WTC11 (cell line): ENCODE results near the gene SNX9.

Experiments
- ATF1 ChIP-seq: sonication (generic); formaldehyde crosslinking; IDR thresholded peaks from 2 replicates; pipeline ENCODE4 v1.8.1; 2023; ENCODE audit warnings: mild to moderate bottlenecking, moderate library complexity, missing genetic modification reagents
- JUN ChIP-seq: sonication (generic); formaldehyde crosslinking; IDR thresholded peaks from 2 replicates; pipeline ENCODE4 v1.8.0; 2023; ENCODE audit warnings: mild to moderate bottlenecking, missing genetic modification reagents
- TF ChIP-seq, protein P1 (sequence below): sonication (generic); formaldehyde crosslinking; conservative IDR thresholded peaks from 2 replicates; pipeline ENCODE4 v1.8.1; 2023; ENCODE audit warnings: mild to moderate bottlenecking, low read depth, missing genetic modification reagents, moderate library complexity
- TF ChIP-seq, protein P2 (sequence below): fragments of 200-600 bp; IDR thresholded peaks from 2 replicates; pipeline ENCODE4 v1.8.0; 2022; ENCODE audit warnings: antibody characterized with exemption
- TF ChIP-seq, protein P3 (sequence below): sonication (generic); formaldehyde crosslinking; IDR thresholded peaks from 2 replicates; pipeline ENCODE4 v1.8.1; 2022; ENCODE audit warnings: low read depth, missing genetic modification reagents, borderline replicate concordance

DNA sequence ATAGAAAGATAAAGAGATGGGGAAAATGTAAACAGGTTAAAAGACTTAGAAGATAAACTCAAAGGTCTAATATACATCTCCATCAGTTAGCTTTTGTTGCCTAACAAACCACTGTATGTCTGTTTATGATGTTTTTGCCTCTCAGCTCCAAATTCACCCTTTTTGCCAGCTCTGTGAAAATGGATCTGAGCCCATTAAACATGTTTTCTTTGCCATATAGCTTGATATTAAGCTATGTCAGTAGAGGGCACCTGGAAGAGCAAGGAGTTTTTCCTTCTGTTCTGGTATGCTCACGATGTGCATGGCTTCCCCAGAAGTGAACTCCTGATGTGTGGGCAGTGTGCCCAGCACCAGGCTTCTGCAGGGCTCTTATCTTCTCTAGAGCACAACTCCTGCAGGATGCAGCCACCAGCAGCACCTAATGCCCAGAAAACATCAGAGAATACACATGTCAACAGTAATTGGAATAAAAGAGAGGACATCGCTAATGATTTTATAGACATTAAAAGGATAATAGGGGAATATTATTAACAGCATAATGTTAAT lies 14.6 kb upstream of the SNX9 start:
- TF ChIP-seq, protein P1, sequence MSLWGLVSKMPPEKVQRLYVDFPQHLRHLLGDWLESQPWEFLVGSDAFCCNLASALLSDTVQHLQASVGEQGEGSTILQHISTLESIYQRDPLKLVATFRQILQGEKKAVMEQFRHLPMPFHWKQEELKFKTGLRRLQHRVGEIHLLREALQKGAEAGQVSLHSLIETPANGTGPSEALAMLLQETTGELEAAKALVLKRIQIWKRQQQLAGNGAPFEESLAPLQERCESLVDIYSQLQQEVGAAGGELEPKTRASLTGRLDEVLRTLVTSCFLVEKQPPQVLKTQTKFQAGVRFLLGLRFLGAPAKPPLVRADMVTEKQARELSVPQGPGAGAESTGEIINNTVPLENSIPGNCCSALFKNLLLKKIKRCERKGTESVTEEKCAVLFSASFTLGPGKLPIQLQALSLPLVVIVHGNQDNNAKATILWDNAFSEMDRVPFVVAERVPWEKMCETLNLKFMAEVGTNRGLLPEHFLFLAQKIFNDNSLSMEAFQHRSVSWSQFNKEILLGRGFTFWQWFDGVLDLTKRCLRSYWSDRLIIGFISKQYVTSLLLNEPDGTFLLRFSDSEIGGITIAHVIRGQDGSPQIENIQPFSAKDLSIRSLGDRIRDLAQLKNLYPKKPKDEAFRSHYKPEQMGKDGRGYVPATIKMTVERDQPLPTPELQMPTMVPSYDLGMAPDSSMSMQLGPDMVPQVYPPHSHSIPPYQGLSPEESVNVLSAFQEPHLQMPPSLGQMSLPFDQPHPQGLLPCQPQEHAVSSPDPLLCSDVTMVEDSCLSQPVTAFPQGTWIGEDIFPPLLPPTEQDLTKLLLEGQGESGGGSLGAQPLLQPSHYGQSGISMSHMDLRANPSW = no peak
- TF ChIP-seq, protein P2, sequence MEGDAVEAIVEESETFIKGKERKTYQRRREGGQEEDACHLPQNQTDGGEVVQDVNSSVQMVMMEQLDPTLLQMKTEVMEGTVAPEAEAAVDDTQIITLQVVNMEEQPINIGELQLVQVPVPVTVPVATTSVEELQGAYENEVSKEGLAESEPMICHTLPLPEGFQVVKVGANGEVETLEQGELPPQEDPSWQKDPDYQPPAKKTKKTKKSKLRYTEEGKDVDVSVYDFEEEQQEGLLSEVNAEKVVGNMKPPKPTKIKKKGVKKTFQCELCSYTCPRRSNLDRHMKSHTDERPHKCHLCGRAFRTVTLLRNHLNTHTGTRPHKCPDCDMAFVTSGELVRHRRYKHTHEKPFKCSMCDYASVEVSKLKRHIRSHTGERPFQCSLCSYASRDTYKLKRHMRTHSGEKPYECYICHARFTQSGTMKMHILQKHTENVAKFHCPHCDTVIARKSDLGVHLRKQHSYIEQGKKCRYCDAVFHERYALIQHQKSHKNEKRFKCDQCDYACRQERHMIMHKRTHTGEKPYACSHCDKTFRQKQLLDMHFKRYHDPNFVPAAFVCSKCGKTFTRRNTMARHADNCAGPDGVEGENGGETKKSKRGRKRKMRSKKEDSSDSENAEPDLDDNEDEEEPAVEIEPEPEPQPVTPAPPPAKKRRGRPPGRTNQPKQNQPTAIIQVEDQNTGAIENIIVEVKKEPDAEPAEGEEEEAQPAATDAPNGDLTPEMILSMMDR = no peak
- TF ChIP-seq, protein P3, sequence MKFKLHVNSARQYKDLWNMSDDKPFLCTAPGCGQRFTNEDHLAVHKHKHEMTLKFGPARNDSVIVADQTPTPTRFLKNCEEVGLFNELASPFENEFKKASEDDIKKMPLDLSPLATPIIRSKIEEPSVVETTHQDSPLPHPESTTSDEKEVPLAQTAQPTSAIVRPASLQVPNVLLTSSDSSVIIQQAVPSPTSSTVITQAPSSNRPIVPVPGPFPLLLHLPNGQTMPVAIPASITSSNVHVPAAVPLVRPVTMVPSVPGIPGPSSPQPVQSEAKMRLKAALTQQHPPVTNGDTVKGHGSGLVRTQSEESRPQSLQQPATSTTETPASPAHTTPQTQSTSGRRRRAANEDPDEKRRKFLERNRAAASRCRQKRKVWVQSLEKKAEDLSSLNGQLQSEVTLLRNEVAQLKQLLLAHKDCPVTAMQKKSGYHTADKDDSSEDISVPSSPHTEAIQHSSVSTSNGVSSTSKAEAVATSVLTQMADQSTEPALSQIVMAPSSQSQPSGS (CRISPR knock-in tag) = no peak
- no peak for TF ChIP-seq ATF1 (CRISPR knock-in tag)
- no peak for TF ChIP-seq JUN (CRISPR knock-in tag)
